Measurements from ENCODE around the gene NCK2. TPM values are rescaled to one million over a fixed set of nuclear protein-coding genes. Genes with fewer than 3 reads are reported as not detected.

The NCK2 gene
- total and polyA plus RNA-seq, 2 of the 4 experiments (the other 2 are of a cell fraction): 15.8 to 22.2 TPM

GRCh38 chr2:105926960-105927678 is 182.4 kb downstream of the NCK2 start:
- Histone ChIP-seq H3K56ac (ENCODE audit: extremely low read depth, insufficient read depth, low read length) (no peak overlapping the region), H2BK15ac (ENCODE audit: low read depth, low read length) (no peak overlapping the region), H3K27me3 (ENCODE audit: control insufficient read depth, insufficient read depth, low read length) (peaks cover 28% of the 10 kb centered on the region), H3K36me3 (ENCODE audit: control insufficient read depth, insufficient read depth, low read length) (no peaks in the 10 kb centered on the region), H3K23ac (ENCODE audit: low read depth, low read length) (no peak overlapping the region), H2BK120ac (ENCODE audit: low read depth, low read length) (no peak overlapping the region), H3K4me1 (ENCODE audit: control insufficient read depth, insufficient read depth, low read length) (no peaks in the 10 kb centered on the region), H3K18ac (ENCODE audit: low read depth, low read length) (no peak overlapping the region), H3K4me2 (ENCODE audit: low read depth, low read length) (no peak overlapping the region), H3K9ac (ENCODE audit: low read depth, low read length) (no peak overlapping the region), H2AFZ (replicated peaks; ENCODE audit: low read length, poor library complexity) (no peak overlapping the region), H3K27ac (ENCODE audit: insufficient read depth, low read length) (no peak overlapping the region), H4K5ac (ENCODE audit: low read depth, low read length) (no peak overlapping the region), H3K9me3 (ENCODE audit: control insufficient read depth, insufficient read depth, low read length) (no peaks in the 10 kb centered on the region), H4K8ac (ENCODE audit: low read depth in 2 of 2, low read length in 2 of 2) (no peak overlapping the region), H3K4me3 (ENCODE audit: insufficient read depth, low read depth, low read length) (no peak overlapping the region), H4K20me1 (ENCODE audit: insufficient read depth, low read length) (no peaks in the 10 kb centered on the region), H3K14ac (replicated peaks; ENCODE audit: low read depth, low read length) (no peak overlapping the region), H2BK20ac (ENCODE audit: low read depth, low read length) (no peak overlapping the region), H3K9me1 (ENCODE audit: insufficient read depth, low read length) (no peaks in the 10 kb centered on the region), H2AK9ac (replicated peaks; ENCODE audit: low read depth, low read length, poor library complexity) (no peak overlapping the region), H3K4ac (ENCODE audit: low read depth, low read length) (no peak overlapping the region), H2BK5ac (ENCODE audit: low read depth, low read length, poor library complexity, severe bottlenecking) (no peak overlapping the region), H4K91ac (ENCODE audit: insufficient read depth, low read depth, low read length) (no peak overlapping the region), H2AK5ac (ENCODE audit: low read depth, low read length) (no peak overlapping the region), H3K79me1 (ENCODE audit: low read depth in 1 of 2, low read length in 2 of 2) (no peaks in the 10 kb centered on the region)
- no peak for TF ChIP-seq CHD1 (IDR thresholded peaks at IDR 0.05; ENCODE audit: low read depth, low read length)
- TF ChIP-seq MAZ (IDR thresholded peaks at IDR 0.05; ENCODE audit: borderline replicate concordance, low read depth, low read length): no peak
- TF ChIP-seq MXI1 (IDR thresholded peaks at IDR 0.05; ENCODE audit: borderline replicate concordance, low read depth, low read length): no peak
- ATAC-seq (ENCODE audit: low read depth) (no peak), DNase-seq (no peak)
- CTCF ChIA-PET: no interaction called here
- 60% methylated on average over 1 of the region's 3 CpGs; no CpG with 5 or more reads in 1 of the 2 experiments for WGBS, 2 experiments (ENCODE audit: extremely low coverage in 2 of 2, insufficient read length in 1 of 2)
- in situ Hi-C loops (cut with MboI; ENCODE audit: low sequenced_read_pairs) (no loop called here), intact Hi-C loops (cut with micrococcal nuclease) (no loop called here), dilution Hi-C loops (cut with HindIII; ENCODE audit: low sequenced_read_pairs, unreplicated experiment) (no loop called here)
- POLR2A ChIA-PET (ENCODE audit: unreplicated experiment): no interaction called here
- BruUV-seq (replicated peaks): no TSS peak

All from IMR-90 (cell line).